ENCODE measurements around the gene ATP13A4.

Gene ATP13A4

DNA sequence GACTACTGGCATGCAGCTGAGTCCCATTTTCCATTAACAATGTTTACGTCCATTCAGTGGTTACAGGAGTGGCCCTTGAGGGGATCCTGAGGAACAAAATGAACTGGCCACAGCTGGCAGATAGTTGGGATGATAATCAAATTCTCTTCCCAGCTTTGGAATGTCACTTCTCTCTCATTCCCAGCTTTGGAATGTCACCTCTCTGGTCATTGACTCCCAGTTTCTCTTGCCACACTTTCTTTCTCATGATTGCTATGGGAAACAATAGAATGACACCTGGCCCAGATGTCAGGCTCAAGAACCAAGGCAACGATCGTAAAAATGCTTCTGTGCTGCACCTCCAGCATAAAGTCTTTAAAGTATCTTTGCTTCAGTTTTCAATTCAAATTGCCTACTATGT, 34.0 kb downstream of the ATP13A4 start:
- TF ChIP-seq ZNF70 (CRISPR knock-in tag; IDR thresholded peaks at IDR 0.05), result no peak
- no peak for TF ChIP-seq ISL1 (CRISPR knock-in tag; IDR thresholded peaks at IDR 0.05)
- no peak for ATAC-seq

DNA sequence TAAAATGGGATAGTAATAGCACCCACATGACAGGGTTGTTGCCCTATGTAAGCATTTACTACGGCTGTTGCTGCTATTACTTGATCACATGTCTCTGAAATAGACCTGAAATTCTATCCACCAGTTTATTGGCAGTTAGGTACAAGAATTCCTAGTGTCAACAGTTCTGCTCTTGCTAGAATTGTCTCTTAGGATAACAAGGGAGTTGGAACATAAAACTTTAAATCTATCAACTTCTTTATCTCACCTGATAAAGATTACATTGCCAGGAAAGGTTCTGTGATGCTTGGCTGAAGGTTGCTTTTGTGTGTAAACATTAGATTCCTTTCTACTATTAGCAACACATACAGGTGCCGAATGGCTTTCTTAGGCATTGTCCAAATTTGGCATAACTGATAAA, 38.7 kb downstream of the ATP13A4 start:
- TF ChIP-seq, protein P1, sequence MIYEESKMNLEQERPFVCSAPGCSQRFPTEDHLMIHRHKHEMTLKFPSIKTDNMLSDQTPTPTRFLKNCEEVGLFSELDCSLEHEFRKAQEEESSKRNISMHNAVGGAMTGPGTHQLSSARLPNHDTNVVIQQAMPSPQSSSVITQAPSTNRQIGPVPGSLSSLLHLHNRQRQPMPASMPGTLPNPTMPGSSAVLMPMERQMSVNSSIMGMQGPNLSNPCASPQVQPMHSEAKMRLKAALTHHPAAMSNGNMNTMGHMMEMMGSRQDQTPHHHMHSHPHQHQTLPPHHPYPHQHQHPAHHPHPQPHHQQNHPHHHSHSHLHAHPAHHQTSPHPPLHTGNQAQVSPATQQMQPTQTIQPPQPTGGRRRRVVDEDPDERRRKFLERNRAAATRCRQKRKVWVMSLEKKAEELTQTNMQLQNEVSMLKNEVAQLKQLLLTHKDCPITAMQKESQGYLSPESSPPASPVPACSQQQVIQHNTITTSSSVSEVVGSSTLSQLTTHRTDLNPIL (CRISPR knock-in tag; IDR thresholded peaks at IDR 0.05; ENCODE audit: low read depth), result no peak
- no peak for TF ChIP-seq ZNF8 (CRISPR knock-in tag; IDR thresholded peaks at IDR 0.05)
- no peak for TF ChIP-seq TOX (CRISPR knock-in tag; IDR thresholded peaks at IDR 0.05; ENCODE audit: borderline replicate concordance)
- TF ChIP-seq, protein P2, sequence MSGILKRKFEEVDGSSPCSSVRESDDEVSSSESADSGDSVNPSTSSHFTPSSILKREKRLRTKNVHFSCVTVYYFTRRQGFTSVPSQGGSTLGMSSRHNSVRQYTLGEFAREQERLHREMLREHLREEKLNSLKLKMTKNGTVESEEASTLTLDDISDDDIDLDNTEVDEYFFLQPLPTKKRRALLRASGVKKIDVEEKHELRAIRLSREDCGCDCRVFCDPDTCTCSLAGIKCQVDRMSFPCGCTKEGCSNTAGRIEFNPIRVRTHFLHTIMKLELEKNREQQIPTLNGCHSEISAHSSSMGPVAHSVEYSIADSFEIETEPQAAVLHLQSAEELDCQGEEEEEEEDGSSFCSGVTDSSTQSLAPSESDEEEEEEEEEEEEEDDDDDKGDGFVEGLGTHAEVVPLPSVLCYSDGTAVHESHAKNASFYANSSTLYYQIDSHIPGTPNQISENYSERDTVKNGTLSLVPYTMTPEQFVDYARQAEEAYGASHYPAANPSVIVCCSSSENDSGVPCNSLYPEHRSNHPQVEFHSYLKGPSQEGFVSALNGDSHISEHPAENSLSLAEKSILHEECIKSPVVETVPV (CRISPR knock-in tag; IDR thresholded peaks at IDR 0.05), result no peak
- no peak for TF ChIP-seq ZC3H10 (CRISPR knock-in tag; IDR thresholded peaks at IDR 0.05)
- TF ChIP-seq, protein P3, sequence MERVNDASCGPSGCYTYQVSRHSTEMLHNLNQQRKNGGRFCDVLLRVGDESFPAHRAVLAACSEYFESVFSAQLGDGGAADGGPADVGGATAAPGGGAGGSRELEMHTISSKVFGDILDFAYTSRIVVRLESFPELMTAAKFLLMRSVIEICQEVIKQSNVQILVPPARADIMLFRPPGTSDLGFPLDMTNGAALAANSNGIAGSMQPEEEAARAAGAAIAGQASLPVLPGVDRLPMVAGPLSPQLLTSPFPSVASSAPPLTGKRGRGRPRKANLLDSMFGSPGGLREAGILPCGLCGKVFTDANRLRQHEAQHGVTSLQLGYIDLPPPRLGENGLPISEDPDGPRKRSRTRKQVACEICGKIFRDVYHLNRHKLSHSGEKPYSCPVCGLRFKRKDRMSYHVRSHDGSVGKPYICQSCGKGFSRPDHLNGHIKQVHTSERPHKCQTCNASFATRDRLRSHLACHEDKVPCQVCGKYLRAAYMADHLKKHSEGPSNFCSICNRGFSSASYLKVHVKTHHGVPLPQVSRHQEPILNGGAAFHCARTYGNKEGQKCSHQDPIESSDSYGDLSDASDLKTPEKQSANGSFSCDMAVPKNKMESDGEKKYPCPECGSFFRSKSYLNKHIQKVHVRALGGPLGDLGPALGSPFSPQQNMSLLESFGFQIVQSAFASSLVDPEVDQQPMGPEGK (CRISPR knock-in tag; IDR thresholded peaks at IDR 0.05; ENCODE audit: borderline replicate concordance), result no peak
- TF ChIP-seq ZFP3 (CRISPR knock-in tag; IDR thresholded peaks at IDR 0.05), result no peak
- TF ChIP-seq GLIS3 (CRISPR knock-in tag; IDR thresholded peaks at IDR 0.05), result no peak
- TF ChIP-seq, protein P4, sequence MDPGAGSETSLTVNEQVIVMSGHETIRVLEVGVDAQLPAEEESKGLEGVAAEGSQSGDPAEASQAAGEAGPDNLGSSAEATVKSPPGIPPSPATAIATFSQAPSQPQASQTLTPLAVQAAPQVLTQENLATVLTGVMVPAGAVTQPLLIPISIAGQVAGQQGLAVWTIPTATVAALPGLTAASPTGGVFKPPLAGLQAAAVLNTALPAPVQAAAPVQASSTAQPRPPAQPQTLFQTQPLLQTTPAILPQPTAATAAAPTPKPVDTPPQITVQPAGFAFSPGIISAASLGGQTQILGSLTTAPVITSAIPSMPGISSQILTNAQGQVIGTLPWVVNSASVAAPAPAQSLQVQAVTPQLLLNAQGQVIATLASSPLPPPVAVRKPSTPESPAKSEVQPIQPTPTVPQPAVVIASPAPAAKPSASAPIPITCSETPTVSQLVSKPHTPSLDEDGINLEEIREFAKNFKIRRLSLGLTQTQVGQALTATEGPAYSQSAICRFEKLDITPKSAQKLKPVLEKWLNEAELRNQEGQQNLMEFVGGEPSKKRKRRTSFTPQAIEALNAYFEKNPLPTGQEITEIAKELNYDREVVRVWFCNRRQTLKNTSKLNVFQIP (CRISPR knock-in tag; IDR thresholded peaks at IDR 0.05; ENCODE audit: borderline replicate concordance, low read depth), result no peak
- no peak for TF ChIP-seq ESRRG (CRISPR knock-in tag; IDR thresholded peaks at IDR 0.05)
- no peak for TF ChIP-seq ZFP30 (CRISPR knock-in tag; IDR thresholded peaks at IDR 0.05)
- TF ChIP-seq SNAI2 (CRISPR knock-in tag; IDR thresholded peaks at IDR 0.05), result no peak
- TF ChIP-seq PPARA (CRISPR knock-in tag; IDR thresholded peaks at IDR 0.05; ENCODE audit: borderline replicate concordance), result no peak
- ATAC-seq, result no peak

DNA sequence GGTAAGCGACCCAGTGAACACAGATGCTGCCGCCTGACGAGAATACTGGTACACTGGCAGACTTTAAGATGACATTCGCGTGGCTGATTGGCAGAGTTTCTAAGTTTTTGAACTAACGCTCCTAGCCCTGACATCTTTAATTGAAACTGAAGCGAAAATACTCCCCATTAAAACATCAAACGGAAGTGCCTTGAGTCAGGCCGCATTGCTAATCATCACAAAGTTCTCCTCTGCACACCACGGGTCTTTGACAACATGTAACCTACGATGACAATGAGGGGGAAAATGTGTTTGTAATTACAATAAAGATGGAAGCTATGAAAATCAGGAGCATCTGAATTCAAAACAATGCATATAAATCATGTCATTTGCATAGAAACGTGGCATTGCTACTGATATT, 44.5 kb downstream of the ATP13A4 start:
- TF ChIP-seq ZNF565 (CRISPR knock-in tag; conservative IDR thresholded peaks at IDR 0.05; ENCODE audit: low read depth) (no peak), TOX (CRISPR knock-in tag; IDR thresholded peaks at IDR 0.05; ENCODE audit: borderline replicate concordance) (no peak), CSDC2 (CRISPR knock-in tag; IDR thresholded peaks at IDR 0.05) (no peak), ZFP30 (CRISPR knock-in tag; IDR thresholded peaks at IDR 0.05) (no peak)
- TF ChIP-seq, protein P1 (CRISPR knock-in tag; IDR thresholded peaks at IDR 0.05; ENCODE audit: low read depth), result no peak
- no peak for ATAC-seq

DNA sequence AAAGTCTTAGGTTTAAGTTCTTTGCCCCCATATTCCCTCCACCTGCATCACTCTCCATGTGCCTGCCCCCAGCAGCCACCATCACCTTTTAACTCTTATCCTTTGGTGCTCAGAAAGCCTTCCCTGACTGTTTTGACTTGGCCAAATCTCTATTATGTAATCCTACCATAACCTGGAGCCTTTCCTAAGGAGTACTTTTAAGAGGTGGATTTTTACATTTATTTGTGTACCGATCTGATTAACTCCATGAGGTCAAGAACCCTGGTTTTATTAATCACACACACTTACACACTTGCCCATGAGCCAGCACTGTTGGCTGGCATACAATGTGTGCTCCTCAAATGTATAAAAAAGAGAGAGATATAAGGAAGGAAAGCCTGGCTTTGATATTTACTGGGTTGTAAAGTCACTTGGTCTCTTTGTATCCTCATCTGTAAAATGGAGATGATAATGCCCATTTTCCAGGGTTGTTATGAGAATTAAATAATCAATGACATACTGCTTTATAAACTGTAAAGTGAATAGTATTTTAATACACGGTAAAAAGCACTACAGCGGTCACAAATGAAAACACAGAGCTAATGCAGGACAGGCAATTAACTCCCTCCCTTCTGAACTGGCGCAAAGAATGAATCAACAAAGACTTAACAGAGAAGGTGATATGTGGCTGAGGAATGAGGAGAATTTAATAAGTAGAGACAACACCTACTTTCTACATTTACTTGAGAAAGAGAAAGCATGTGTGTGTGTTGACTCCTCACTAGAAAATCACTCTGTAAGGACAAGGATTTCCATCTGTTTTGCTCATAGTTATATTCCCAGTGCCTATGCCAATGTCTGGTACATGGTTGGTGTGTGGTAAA, 45.4 kb downstream of the ATP13A4 start:
- no peak for ATAC-seq
- TF ChIP-seq ZFP3 (CRISPR knock-in tag; IDR thresholded peaks at IDR 0.05) (no peak), CSDC2 (CRISPR knock-in tag; IDR thresholded peaks at IDR 0.05) (no peak), ZNF565 (CRISPR knock-in tag; conservative IDR thresholded peaks at IDR 0.05; ENCODE audit: low read depth) (no peak)
- TF ChIP-seq, protein P4 (CRISPR knock-in tag; IDR thresholded peaks at IDR 0.05; ENCODE audit: borderline replicate concordance, low read depth), result no peak
